GM19099 (cell line): ENCODE data around the gene CENPM.

ENCODE experiments used
- POLR2A ChIP-seq: IDR thresholded peaks from 3 replicates; pipeline ENCODE4 v1.6.1; 2011; ENCODE audit warnings: low read depth; ENCODE audit not compliant: insufficient read length; ENCODE audit errors: extremely low read depth

CENPM gene

GRCh38 chr22:41943661-41944209 lies 3.2 kb downstream of the CENPM start:
- TF ChIP-seq POLR2A, result no peak

- TF ChIP-seq POLR2A, result peak; percentile 17
Measured at GRCh38 chr22:41940832-41941765, 5.9 kb downstream of the CENPM start.

DNA sequence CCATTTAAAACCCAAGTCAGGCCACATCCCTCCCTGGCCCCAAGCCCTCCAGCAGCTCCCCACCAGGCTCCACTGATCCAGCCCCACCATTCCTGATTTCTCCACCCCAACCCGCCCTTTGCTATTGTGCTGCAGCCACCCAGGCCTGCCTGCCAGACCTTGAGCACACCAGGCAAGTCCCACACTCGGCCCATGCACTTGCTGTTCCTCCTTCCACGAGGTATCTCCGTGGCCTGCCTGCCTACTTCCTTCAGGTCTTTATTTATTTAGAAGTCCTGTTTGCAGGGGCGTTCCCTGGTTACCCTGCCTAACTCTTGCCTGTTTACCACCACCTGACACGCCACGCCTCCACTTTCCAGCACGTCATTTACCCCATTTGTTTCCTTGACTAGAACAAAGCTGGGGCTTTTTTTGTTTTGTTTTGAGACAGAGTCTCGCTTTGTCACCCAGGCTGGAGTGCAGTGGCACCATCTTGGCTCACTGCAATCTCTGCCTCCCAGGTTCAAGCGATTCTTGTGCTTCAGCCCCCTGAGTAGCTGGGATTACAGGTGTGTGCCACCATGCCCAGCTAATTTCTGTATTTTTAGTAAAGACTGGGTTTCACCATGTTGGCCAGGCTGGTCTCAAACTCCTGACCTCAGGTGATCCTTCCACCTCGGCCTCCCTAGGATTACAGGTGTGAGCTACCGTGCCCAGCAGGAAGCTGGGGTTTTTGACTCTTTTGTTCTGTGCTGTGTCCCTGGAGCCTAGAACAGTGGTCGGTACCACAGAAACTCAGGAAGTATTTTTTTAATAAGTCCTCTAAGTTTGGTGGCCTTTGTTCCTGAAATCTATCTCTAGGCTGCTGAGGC lies 6.7 kb downstream of the CENPM start:
- peak; percentile 78 for TF ChIP-seq POLR2A

- TF ChIP-seq POLR2A, result no peak
Measured at GRCh38 chr22:41936894-41937169, 10.1 kb downstream of the CENPM start.

DNA sequence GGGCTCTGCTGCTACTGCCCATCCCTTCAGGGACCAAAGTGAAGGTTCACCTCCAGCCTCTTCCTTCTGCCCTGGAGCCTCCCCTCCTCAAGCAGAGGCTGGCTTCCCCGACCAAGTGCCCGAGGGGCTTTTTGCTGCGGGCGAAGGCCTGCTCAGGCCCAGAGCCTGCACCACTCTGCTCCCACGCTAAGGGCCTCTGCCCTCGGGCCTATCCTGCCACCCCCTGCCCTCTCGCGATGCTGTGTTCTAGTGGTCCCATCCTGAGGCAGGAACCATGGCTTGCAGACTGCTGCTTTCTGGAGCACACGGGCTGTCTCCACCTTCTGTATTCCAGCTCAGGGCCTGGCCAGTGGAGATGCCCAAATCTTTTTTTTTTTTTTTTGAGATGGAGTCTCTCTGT lies 11.4 kb downstream of the CENPM start:
- TF ChIP-seq POLR2A, result peak; percentile 26

DNA sequence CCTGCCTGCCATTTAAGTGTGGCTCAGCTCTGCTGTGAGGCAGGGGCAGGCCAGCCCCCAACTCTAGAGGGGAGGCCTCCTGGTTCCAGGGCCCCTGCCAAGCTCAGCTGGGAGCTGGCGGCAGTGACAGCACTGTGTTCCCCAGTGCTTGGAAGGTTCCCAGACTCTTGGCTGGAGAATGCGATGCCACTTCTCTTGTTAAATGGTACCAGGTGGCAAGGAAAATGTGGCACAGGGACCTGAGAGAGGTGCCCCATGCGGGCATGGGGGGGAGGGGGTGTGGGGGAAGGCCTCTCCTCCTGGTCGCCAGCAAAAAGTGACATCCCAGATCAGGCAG lies 12.0 kb downstream of the CENPM start:
- TF ChIP-seq POLR2A, result no peak

DNA sequence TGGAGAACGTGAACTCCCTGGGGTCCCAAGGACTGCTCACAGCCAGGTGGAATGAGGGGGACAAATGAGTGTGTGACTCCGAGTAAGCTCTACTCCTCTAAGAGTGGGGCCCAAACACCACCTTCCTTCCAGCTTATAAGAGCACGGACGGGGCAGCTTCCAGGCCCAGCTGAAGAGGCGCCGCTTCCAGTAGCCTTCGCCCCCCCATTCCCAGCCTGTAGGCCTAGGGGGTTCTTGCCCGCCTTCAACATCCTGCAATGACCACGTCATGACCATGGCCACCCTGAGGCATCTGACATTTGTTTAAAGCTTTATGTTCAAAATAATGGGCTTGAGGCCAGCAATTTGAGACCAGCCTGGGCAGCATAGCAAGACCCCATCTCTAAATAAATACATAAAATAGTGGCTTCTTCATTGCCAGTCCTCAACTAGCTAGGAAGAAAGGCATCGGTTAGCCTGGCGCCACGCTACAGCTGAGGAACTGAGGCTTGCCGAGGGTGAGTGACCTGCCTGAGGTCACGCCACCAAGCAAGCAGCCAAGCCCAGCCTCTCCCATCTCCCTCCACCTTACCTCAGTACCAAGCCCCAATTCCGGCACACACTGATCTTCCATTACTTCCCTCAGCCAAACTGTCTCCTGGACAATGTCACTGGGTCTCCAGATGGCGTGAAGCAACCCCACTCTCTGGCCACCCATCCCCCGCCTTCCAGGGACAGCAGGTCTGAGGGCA lies 12.5 kb downstream of the CENPM start:
- TF ChIP-seq POLR2A, result peak; percentile 15

DNA sequence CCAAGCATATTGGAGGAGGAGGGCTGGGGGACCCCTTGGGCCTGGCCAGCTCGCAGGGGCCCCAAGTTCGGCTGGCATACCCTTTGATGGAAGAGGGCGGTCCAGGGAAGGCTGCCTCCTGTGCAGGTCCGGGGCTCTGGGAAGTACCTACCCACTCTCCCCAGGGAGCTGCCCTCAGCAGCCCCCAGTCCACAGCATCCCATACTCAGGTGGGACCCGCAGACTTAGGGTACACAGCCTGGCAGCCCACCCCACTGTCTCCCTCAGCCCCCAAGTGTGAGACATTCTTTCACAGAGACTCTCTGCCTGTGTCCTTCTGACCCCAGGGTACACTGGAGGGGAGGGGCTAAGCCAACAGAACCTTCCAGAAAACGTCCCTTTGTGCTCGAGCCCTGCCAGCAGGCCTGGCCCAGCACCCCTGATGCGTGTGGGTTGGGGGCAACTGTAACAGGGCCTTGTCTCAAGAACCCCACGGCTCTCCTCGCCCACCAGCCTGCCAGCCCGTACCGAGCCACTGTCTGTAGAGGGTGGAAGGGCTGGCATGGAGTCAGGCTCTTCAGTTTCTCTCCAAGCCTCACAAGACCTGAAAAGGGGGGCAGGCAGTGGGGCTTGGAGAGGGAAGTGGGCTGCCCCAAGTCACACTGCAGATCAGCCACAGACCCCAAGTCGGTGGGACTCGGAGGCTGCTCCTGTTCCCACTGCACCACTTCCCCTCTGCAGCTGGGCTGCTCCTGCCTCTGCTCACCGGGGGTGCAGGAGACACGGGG lies 13.4 kb downstream of the CENPM start:
- peak; percentile 16 for TF ChIP-seq POLR2A

DNA sequence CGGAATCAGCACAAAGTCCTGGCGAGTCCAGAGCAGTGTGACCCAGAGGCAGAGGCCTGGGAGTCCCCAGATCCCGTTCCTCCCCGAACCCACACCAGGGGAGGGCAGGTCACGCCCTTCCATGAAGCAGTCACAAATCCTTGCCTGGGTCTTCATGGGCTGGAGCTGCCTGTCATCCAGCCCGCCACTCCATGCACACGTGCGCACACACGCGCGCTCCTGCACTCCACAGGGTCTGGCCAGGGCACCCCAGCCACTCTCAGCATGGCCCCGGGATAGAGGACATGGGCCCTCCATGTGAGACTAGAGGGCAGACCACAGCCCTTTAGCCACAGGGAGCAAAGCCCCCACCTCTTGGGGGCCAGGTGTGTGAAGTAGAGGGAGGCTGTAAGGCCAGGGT lies 14.6 kb downstream of the CENPM start:
- no peak for TF ChIP-seq POLR2A

DNA sequence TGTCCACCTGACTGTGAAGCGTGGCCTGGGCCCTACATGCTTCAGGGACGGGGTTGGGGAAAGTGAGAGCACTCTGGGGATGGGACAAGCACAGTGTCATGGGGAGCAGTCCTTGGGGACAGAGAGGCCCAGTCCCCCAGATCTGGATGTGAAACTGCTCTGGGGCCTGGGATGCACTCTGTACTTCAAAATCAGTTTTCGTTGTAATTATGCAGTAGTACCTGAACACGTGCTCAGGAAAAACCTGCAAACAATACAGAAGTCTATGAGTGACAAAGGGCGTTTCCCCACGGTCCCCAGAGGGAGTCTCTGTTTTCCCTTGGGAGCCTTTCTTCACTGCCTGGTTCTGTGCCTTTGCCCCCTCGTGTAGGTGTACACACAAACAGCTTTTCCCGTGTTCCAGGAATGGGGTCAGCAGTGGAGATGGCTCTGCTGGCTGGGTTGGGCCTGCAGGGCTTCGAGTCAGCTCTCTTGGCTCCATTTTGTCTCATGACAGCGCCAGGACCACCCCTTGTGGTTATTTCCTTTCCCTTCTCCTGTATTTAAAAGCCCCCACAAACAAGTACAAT lies 15.2 kb downstream of the CENPM start:
- TF ChIP-seq POLR2A, result peak; percentile 46

DNA sequence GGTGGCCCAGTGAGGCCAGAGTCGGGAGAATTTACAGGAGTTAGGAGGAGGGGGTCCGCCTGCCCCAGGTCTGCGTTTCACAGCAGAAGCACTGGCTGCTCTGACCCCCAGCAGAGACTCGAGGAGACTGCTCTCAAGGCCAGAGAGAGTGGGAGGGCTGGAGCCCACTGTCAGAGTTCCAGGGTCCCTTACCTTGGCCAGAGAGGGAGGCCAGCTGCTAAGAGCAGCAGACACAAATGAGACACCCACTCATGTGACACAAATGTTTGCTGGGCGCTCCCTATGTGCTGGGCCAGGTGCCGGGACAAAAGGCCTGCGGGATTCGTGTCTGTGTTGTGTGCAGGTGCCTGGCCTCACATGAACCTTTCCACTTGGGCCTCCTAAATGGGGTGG lies 17.5 kb downstream of the CENPM start:
- no peak for TF ChIP-seq POLR2A

GRCh38 chr22:41928593-41929417 lies 18.1 kb downstream of the CENPM start:
- peak; percentile 21 for TF ChIP-seq POLR2A

DNA sequence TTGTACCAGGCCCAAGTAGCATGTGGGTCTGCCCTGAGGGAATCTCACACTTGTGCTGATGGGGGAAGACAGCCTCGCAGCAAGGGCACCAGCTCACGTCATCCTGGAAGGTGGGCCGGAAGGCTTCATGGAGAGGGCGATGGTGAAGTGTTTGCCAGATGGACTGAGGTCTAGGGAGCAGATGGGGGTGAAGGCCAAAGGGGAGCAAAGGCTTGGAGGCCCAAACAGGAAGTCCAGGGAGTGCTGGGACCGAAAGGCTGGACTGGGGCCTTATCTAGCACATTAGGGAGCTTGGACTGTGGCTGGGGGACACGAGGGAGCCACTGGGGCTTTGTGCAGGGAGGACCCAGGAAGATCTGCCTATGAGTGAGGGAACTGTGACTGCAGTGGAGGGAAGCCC lies 19.1 kb downstream of the CENPM start:
- TF ChIP-seq POLR2A, result peak; percentile 20

DNA sequence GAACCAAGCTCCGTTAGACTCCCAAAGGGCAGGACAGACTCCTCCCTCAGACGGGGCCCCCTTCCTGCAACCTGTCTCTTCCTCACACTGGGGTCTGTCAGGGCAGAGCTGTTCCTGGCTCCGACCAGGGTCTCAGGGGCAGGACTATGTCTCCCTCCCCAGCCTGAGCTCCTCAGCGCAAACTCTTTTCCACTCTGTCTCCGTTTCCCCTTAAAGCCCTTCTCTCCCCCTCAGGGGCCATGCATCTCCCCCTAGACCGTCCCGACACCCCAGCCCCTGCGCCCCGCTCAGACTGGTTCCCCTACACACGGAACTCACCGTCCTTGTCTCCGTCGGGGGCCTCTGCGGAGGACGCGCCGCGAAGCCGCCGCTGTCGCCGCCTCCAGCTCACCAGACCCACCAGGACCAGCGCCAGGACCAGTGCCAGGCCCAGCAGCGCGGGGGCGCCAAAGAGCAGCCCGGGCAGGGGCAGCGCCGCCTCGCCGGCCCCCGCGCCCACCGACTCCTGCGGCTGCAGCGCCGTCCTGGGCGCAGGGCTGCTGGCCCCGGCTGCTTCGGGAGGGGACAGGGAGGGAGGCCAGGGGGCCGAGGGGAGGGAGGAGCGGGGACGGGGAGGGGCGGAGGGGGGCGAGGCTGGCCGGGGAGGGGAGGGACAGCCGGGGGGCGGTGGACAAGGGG lies 21.0 kb downstream of the CENPM start:
- TF ChIP-seq POLR2A, result no peak
